GM23248 (cell line): ENCODE results near the gene RFX4. TPM values are rescaled to one million over a fixed set of nuclear protein-coding genes. Genes with fewer than 3 reads are reported as not detected.
A peak's percentile ranks its signal among the peaks of the same experiment; 100 is the strongest.

ENCODE experiments used
- DNase-seq: peaks from one replicate; pipeline ENCODE4 v3.0.0-alpha.2; 2015
- H2AFZ ChIP-seq: fragments of 200-600 bp; sonication (generic); 2 replicates; pipeline ENCODE4 v1.6.1; 2016; ENCODE audit warnings: antibody characterized with exemption
- H3F3A ChIP-seq: fragments of 200-600 bp; sonication (generic); 2 replicates; pipeline ENCODE4 v1.6.1; 2016; ENCODE audit warnings: mild to moderate bottlenecking, antibody characterized with exemption, mixed run types; ENCODE audit not compliant: insufficient read depth
- H3K27ac ChIP-seq: fragments of 200-600 bp; sonication (generic); 2 replicates; pipeline ENCODE4 v1.5.1; 2016; ENCODE audit warnings: mild to moderate bottlenecking
- H3K27me3 ChIP-seq: fragments of 200-600 bp; sonication (generic); replicated peaks from 2 replicates; pipeline ENCODE4 v1.6.1; 2016; ENCODE audit warnings: mild to moderate bottlenecking; ENCODE audit not compliant: insufficient read depth
- H3K36me3 ChIP-seq: fragments of 200-600 bp; sonication (generic); 2 replicates; pipeline ENCODE4 v1.6.1; 2016; ENCODE audit warnings: low read depth, mild to moderate bottlenecking
- H3K4me1 ChIP-seq: fragments of 200-600 bp; sonication (generic); 2 replicates; pipeline ENCODE4 v1.6.1; 2016; ENCODE audit warnings: mild to moderate bottlenecking; ENCODE audit not compliant: insufficient read depth
- H3K4me2 ChIP-seq: fragments of 200-600 bp; sonication (generic); one replicate; pipeline ENCODE4 v1.6.1; 2016; ENCODE audit warnings: mild to moderate bottlenecking; ENCODE audit not compliant: unreplicated experiment
- H3K4me3 ChIP-seq: fragments of 200-600 bp; sonication (generic); 2 replicates; pipeline ENCODE4 v1.5.1; 2016; ENCODE audit warnings: mild to moderate bottlenecking
- H3K79me2 ChIP-seq: fragments of 200-600 bp; sonication (generic); 2 replicates; pipeline ENCODE4 v1.6.1; 2016; ENCODE audit warnings: mild to moderate bottlenecking; ENCODE audit not compliant: insufficient read depth
- H3K9ac ChIP-seq: fragments of 200-600 bp; sonication (generic); 2 replicates; pipeline ENCODE4 v1.6.1; 2016; ENCODE audit warnings: mild to moderate bottlenecking
- H3K9me2 ChIP-seq: fragments of 200-600 bp; sonication (generic); 2 replicates; pipeline ENCODE4 v1.6.1; 2016; ENCODE audit warnings: mixed run types, mild to moderate bottlenecking, moderate library complexity; ENCODE audit not compliant: insufficient read depth
- H3K9me3 ChIP-seq: fragments of 200-600 bp; sonication (generic); one replicate; pipeline ENCODE4 v1.6.1; 2017; ENCODE audit warnings: low read depth
- H4K20me1 ChIP-seq: fragments of 200-600 bp; sonication (generic); 2 replicates; pipeline ENCODE4 v1.6.0; 2016; ENCODE audit not compliant: insufficient read depth
- EZH2 ChIP-seq: fragments of 200-600 bp; sonication (generic); IDR thresholded peaks from 2 replicates; pipeline ENCODE4 v1.6.1; 2018; ENCODE audit warnings: antibody characterized with exemption, mild to moderate bottlenecking; ENCODE audit not compliant: insufficient read depth, poor library complexity, severe bottlenecking
- EZH2phosphoT487 ChIP-seq: fragments of 200-600 bp; sonication (generic); IDR thresholded peaks from 2 replicates; pipeline ENCODE4 v1.6.1; 2018; ENCODE audit warnings: antibody characterized with exemption, moderate library complexity, mild to moderate bottlenecking, low read depth; ENCODE audit not compliant: insufficient read depth
- WGBS, 2 experiments: methylation state at CpG; one replicate each; pipeline ENCODE4 v1.1.6; 2015 to 2017; ENCODE audit warnings: low lambda C conversion rate in 2 of 2, low coverage in 1 of 2; ENCODE audit errors: missing lambda C conversion rate in 2 of 2; 5-methylcytosine and 5-hydroxymethylcytosine counted together
- in situ Hi-C: fragments of 300-500 bp; cut with MboI; formaldehyde crosslinking; loops from 2 replicates; pipeline ENCODE4 v1.15.0; 2020
- polyA plus RNA-seq: library from polyadenylated mRNA; unstranded; fragments of >200 nt; fragmentation: Nextera tagmentation; extraction: Ambion mirVana; gene quantifications from 2 replicates; pipeline ENCODE4 v1.2.1, GENCODE V29; 2016
- total RNA-seq: library from RNA; depleted of rRNA; stranded (reverse); fragments of >200 nt; shearing (Covaris generic); gene quantifications from 2 replicates; pipeline ENCODE4 v1.2.3, GENCODE V29; 2014

RFX4 gene
- total and polyA plus RNA-seq, 2 experiments from 2014 or later, result not detected

- Histone ChIP-seq H3K27ac (no peak overlapping the region), H3K9me2 (no peaks in the 10 kb centered on the region), H4K20me1 (no peaks in the 10 kb centered on the region), H3K9me3 (no peaks in the 10 kb centered on the region), H2AFZ (no peak overlapping the region), H3K27me3 (peaks cover 4% of the 10 kb centered on the region; the same call in 1 of the 2 replicates), H3K9ac (no peak overlapping the region), H3K79me2 (no peaks in the 10 kb centered on the region), H3K4me3 (no peak overlapping the region), H3K36me3 (no peaks in the 10 kb centered on the region), H3F3A (no peaks in the 10 kb centered on the region), H3K4me1 (no peaks in the 10 kb centered on the region), H3K4me2 (no peak overlapping the region)
- DNase-seq, result no peak
- in situ Hi-C loops, result no loop called here
- TF ChIP-seq EZH2 (no peak), EZH2phosphoT487 (no peak)
- 13% methylated on average over 3 of the region's 3 CpGs for WGBS, 2 experiments
These were observed 98.4 kb downstream of the RFX4 start for GRCh38 chr12:106681210-106681609.

GRCh38 chr12:106682594-106683234, 99.9 kb downstream of the RFX4 start:
- no peaks in the 10 kb centered on the region for H3K9me3 ChIP-seq
- no peak overlapping the region for H3K27ac ChIP-seq
- no peaks in the 10 kb centered on the region for H3F3A ChIP-seq
- H3K4me2 ChIP-seq, result no peak overlapping the region
- no peaks in the 10 kb centered on the region for H3K79me2 ChIP-seq
- DNase-seq, result peak; percentile 33
- H3K9ac ChIP-seq, result no peak overlapping the region
- 27 to 29% methylated on average over 4 of the region's 4 CpGs for WGBS, 2 experiments
- TF ChIP-seq EZH2phosphoT487, result no peak
- no peak for TF ChIP-seq EZH2
- H3K4me3 ChIP-seq, result no peak overlapping the region
- no peaks in the 10 kb centered on the region for H3K36me3 ChIP-seq
- no peaks in the 10 kb centered on the region for H4K20me1 ChIP-seq
- H3K27me3 ChIP-seq, result peaks cover 4% of the 10 kb centered on the region; the same call in 1 of the 2 replicates
- H3K9me2 ChIP-seq, result no peaks in the 10 kb centered on the region
- H3K4me1 ChIP-seq, result no peaks in the 10 kb centered on the region
- no peak overlapping the region for H2AFZ ChIP-seq
- in situ Hi-C loops, result no loop called here

- TF ChIP-seq EZH2phosphoT487 (no peak), EZH2 (no peak)
- H4K20me1 ChIP-seq, result no peaks in the 10 kb centered on the region
- no peaks in the 10 kb centered on the region for H3F3A ChIP-seq
- no peak overlapping the region for H3K27ac ChIP-seq
- H3K9ac ChIP-seq, result no peak overlapping the region
- no peak for DNase-seq
- H3K9me2 ChIP-seq, result no peaks in the 10 kb centered on the region
- in situ Hi-C loops, result no loop called here
- H3K27me3 ChIP-seq, result peaks cover 4% of the 10 kb centered on the region; the same call in 1 of the 2 replicates
- H3K36me3 ChIP-seq, result no peaks in the 10 kb centered on the region
- 65 to 69% methylated on average over 7 of the region's 7 CpGs for WGBS, 2 experiments
- no peak overlapping the region for H2AFZ ChIP-seq
- H3K4me1 ChIP-seq, result no peaks in the 10 kb centered on the region
- H3K4me3 ChIP-seq, result no peak overlapping the region
- H3K9me3 ChIP-seq, result no peaks in the 10 kb centered on the region
- H3K79me2 ChIP-seq, result no peaks in the 10 kb centered on the region
- no peak overlapping the region for H3K4me2 ChIP-seq
These were observed 101.7 kb downstream of the RFX4 start for GRCh38 chr12:106684497-106684896.

- in situ Hi-C loops, result no loop called here
- Histone ChIP-seq H3K4me2 (no peak overlapping the region), H3K36me3 (no peaks in the 10 kb centered on the region), H2AFZ (no peak overlapping the region), H3K4me3 (no peak overlapping the region), H3K27ac (no peak overlapping the region), H3K79me2 (no peaks in the 10 kb centered on the region), H3K9me2 (no peaks in the 10 kb centered on the region), H3K27me3 (0 out of 2 replicates have a peak, but pooled peaks cover 4% of the 10 kb centered on the region), H3F3A (no peaks in the 10 kb centered on the region), H4K20me1 (no peaks in the 10 kb centered on the region), H3K4me1 (no peaks in the 10 kb centered on the region), H3K9me3 (no peaks in the 10 kb centered on the region), H3K9ac (no peak overlapping the region)
- no peak for DNase-seq
- TF ChIP-seq EZH2phosphoT487 (no peak), EZH2 (no peak)
These were observed 102.6 kb downstream of the RFX4 start for GRCh38 chr12:106685381-106685780.

GRCh38 chr12:106687672-106688071, 104.9 kb downstream of the RFX4 start:
- in situ Hi-C loops, result no loop called here
- H3K9me3 ChIP-seq, result no peaks in the 10 kb centered on the region

More at GRCh38 chr12:106687672-106688071, 104.9 kb downstream of the RFX4 start:
- no peaks in the 10 kb centered on the region for H3K36me3 ChIP-seq
- H3K79me2 ChIP-seq, result no peaks in the 10 kb centered on the region
- H2AFZ ChIP-seq, result no peak overlapping the region
- no peak overlapping the region for H3K4me3 ChIP-seq
- no peaks in the 10 kb centered on the region for H4K20me1 ChIP-seq
- no peak for DNase-seq
- TF ChIP-seq EZH2phosphoT487 (no peak), EZH2 (no peak)
- no peak overlapping the region for H3K9ac ChIP-seq
- H3F3A ChIP-seq, result no peaks in the 10 kb centered on the region
- no peak overlapping the region for H3K4me2 ChIP-seq
- no peaks in the 10 kb centered on the region for H3K4me1 ChIP-seq
- 0 out of 2 replicates have a peak, but pooled peaks cover 1% of the 10 kb centered on the region for H3K27me3 ChIP-seq
- no peaks in the 10 kb centered on the region for H3K9me2 ChIP-seq
- H3K27ac ChIP-seq, result no peak overlapping the region
